HEK293 (cell line): Measurements from ENCODE around the gene PPRC1.

Experiments used
- CTCF ChIA-PET: fragments of 350-600 bp; formaldehyde crosslinking; extraction: SDS; loops from one replicate; lab custom pipeline; 2021; ENCODE audit warnings: antibody characterized with exemption; lab: Yijun Ruan, JAX
- POLR2A ChIA-PET: fragments of 300-600 bp; formaldehyde crosslinking; extraction: SDS; loops from one replicate; lab custom pipeline; 2020; ENCODE audit warnings: antibody characterized with exemption, inconsistent platforms; lab: Yijun Ruan, JAX
- H3K27ac ChIP-seq: fragments of 200-500 bp; sonication (Bioruptor generic); 2 replicates; pipeline ENCODE4 v1.5.1; 2014; ENCODE audit warnings: low read depth, low read length, control low read depth, inconsistent platforms; ENCODE audit errors: extremely low read depth
- H3K36me3 ChIP-seq, 2 experiments: fragments of 200-500 bp in 1 of 2; sonication (Bioruptor generic) in 1 of 2; 1 replicate in 1 of 2; 2 replicates in 1 of 2; pipeline ENCODE4 v1.5.1; 2014 to 2017; ENCODE audit warnings: inconsistent platforms in 2 of 2, low read length in 2 of 2; ENCODE audit not compliant: control insufficient read depth in 2 of 2, insufficient read depth in 1 of 2
- H3K4me1 ChIP-seq: fragments of 200-500 bp; sonication (Bioruptor generic); 2 replicates; pipeline ENCODE4 v1.5.1; 2014; ENCODE audit warnings: mild to moderate bottlenecking, low read length, inconsistent platforms; ENCODE audit not compliant: control insufficient read depth, insufficient read depth
- H3K4me3 ChIP-seq: 2 replicates; pipeline ENCODE4 v1.5.1; 2011; ENCODE audit warnings: low read depth, mild to moderate bottlenecking, control low read depth, low read length, moderate library complexity
- H3K9me3 ChIP-seq: fragments of 200-500 bp; sonication (Bioruptor generic); 2 replicates; pipeline ENCODE4 v1.5.1; 2014; ENCODE audit warnings: low read depth, low read length, inconsistent platforms; ENCODE audit not compliant: control insufficient read depth, insufficient read depth
- KLF10 ChIP-seq: fragments of 450-650 bp; IDR thresholded peaks from 2 replicates; pipeline ENCODE4 v1.5.1; 2018; ENCODE audit warnings: missing biosample characterization, mild to moderate bottlenecking, missing genetic modification characterization
- ZEB2 ChIP-seq: fragments of 450-650 bp; formaldehyde crosslinking; IDR thresholded peaks from 2 replicates; pipeline ENCODE4 v1.5.1; 2016; ENCODE audit warnings: missing biosample characterization, missing genetic modification characterization
- ZNF10 ChIP-seq: fragments of 450-650 bp; formaldehyde crosslinking; IDR thresholded peaks from 2 replicates; pipeline ENCODE4 v1.5.1; 2017; ENCODE audit warnings: missing biosample characterization, missing genetic modification characterization
- ZNF394 ChIP-seq: fragments of 450-650 bp; formaldehyde crosslinking; IDR thresholded peaks from 2 replicates; pipeline ENCODE4 v1.5.1; 2016; ENCODE audit warnings: missing biosample characterization, missing genetic modification characterization, mild to moderate bottlenecking, moderate library complexity, borderline replicate concordance
- ZNF404 ChIP-seq: fragments of 450-650 bp; formaldehyde crosslinking; IDR thresholded peaks from 2 replicates; pipeline ENCODE4 v1.5.1; 2017; ENCODE audit warnings: missing biosample characterization, missing genetic modification characterization
- ZNF426 ChIP-seq: fragments of 450-650 bp; formaldehyde crosslinking; IDR thresholded peaks from 2 replicates; pipeline ENCODE4 v1.5.1; 2017; ENCODE audit warnings: missing biosample characterization, missing genetic modification characterization, mild to moderate bottlenecking, inconsistent platforms, moderate library complexity
- ZNF561 ChIP-seq: fragments of 450-650 bp; IDR thresholded peaks from 2 replicates; pipeline ENCODE4 v1.5.1; 2018; ENCODE audit warnings: missing biosample characterization, missing genetic modification characterization, borderline replicate concordance
- ZNF785 ChIP-seq: fragments of 450-650 bp; formaldehyde crosslinking; IDR thresholded peaks from 2 replicates; pipeline ENCODE4 v1.5.1; 2016; ENCODE audit warnings: missing biosample characterization, missing genetic modification characterization
- TF ChIP-seq, protein P1 (sequence below): fragments of 450-650 bp; formaldehyde crosslinking; IDR thresholded peaks from 2 replicates; pipeline ENCODE4 v1.5.1; 2016; ENCODE audit warnings: missing biosample characterization, missing genetic modification characterization
- TF ChIP-seq, protein P2 (sequence below): fragments of 450-650 bp; formaldehyde crosslinking; optimal IDR thresholded peaks from 2 replicates; pipeline ENCODE3; 2016; ENCODE audit warnings: missing biosample characterization, mild to moderate bottlenecking, missing genetic modification characterization
- TF ChIP-seq, protein P3 (sequence below): fragments of 450-650 bp; formaldehyde crosslinking; IDR thresholded peaks from 2 replicates; pipeline ENCODE4 v1.5.1; 2016; ENCODE audit warnings: missing biosample characterization, missing genetic modification characterization
- TF ChIP-seq, protein P4 (sequence below): fragments of 450-650 bp; formaldehyde crosslinking; IDR thresholded peaks from 2 replicates; pipeline ENCODE4 v1.5.1; 2016; ENCODE audit warnings: missing biosample characterization, missing genetic modification characterization, borderline replicate concordance
- TF ChIP-seq, protein P5 (sequence below): fragments of 450-650 bp; formaldehyde crosslinking; IDR thresholded peaks from 2 replicates; pipeline ENCODE4 v1.5.1; 2016; ENCODE audit warnings: missing biosample characterization, missing genetic modification characterization, low read depth
- TF ChIP-seq, protein P6 (sequence below): fragments of 450-650 bp; formaldehyde crosslinking; IDR thresholded peaks from 2 replicates; pipeline ENCODE4 v1.5.0; 2017; ENCODE audit warnings: missing biosample characterization, missing genetic modification characterization, borderline replicate concordance

Gene PPRC1

DNA sequence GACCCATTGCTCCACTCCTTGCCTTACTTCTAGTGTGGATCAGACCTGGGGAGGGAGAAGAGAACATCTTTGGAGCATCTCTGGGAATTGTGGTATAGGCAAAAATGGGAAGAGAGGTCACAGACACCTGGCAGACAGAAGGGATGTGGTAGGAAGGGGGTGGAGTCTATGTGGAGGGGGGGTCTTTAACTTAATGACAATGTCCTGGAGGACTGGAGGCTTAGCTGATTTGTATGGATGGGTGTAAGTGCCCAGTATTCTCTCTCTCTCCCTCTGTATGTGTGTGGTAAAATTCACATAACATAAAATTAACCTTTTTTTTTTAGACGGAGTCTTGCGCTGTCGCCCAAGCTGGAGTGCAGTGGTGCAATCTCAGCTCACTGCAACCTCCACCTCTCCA, 9.6 kb upstream of the PPRC1 start:
- ChIA-PET CTCF (interaction anchor here (0.6 to 3.0 kb wide), 4 partner anchors 9 to 287 kb away, joined by 3 to 11 read pairs (median 6); partner anchors contain the start of gene PPRC1), POLR2A (interaction anchor here (0.7 to 1.0 kb wide), 3 partner anchors 9 to 35 kb away, joined by 3 to 8 read pairs (median 6); partner anchors contain the start of gene PPRC1)
- Histone ChIP-seq H3K4me3 (no peak overlapping the region), H3K9me3 (no peaks in the 10 kb centered on the region), H3K27ac (no peak overlapping the region), H3K4me1 (peaks cover 16% of the 10 kb centered on the region), H3K36me3 (no peaks in the 10 kb centered on the region)
- TF ChIP-seq, protein P1, sequence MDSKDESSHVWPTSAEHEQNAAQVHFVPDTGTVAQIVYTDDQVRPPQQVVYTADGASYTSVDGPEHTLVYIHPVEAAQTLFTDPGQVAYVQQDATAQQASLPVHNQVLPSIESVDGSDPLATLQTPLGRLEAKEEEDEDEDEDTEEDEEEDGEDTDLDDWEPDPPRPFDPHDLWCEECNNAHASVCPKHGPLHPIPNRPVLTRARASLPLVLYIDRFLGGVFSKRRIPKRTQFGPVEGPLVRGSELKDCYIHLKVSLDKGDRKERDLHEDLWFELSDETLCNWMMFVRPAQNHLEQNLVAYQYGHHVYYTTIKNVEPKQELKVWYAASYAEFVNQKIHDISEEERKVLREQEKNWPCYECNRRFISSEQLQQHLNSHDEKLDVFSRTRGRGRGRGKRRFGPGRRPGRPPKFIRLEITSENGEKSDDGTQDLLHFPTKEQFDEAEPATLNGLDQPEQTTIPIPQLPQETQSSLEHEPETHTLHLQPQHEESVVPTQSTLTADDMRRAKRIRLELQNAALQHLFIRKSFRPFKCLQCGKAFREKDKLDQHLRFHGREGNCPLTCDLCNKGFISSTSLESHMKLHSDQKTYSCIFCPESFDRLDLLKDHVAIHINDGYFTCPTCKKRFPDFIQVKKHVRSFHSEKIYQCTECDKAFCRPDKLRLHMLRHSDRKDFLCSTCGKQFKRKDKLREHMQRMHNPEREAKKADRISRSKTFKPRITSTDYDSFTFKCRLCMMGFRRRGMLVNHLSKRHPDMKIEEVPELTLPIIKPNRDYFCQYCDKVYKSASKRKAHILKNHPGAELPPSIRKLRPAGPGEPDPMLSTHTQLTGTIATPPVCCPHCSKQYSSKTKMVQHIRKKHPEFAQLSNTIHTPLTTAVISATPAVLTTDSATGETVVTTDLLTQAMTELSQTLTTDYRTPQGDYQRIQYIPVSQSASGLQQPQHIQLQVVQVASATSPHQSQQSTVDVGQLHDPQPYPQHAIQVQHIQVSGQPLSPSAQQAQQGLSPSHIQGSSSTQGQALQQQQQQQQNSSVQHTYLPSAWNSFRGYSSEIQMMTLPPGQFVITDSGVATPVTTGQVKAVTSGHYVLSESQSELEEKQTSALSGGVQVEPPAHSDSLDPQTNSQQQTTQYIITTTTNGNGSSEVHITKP, result peak; percentile 86
- no peak for TF ChIP-seq ZNF394 (tag by site-specific recombination)
- TF ChIP-seq, protein P2, sequence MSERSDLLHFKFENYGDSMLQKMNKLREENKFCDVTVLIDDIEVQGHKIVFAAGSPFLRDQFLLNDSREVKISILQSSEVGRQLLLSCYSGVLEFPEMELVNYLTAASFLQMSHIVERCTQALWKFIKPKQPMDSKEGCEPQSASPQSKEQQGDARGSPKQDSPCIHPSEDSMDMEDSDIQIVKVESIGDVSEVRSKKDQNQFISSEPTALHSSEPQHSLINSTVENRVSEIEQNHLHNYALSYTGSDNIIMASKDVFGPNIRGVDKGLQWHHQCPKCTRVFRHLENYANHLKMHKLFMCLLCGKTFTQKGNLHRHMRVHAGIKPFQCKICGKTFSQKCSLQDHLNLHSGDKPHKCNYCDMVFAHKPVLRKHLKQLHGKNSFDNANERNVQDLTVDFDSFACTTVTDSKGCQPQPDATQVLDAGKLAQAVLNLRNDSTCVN (tag by site-specific recombination), result no peak

DNA sequence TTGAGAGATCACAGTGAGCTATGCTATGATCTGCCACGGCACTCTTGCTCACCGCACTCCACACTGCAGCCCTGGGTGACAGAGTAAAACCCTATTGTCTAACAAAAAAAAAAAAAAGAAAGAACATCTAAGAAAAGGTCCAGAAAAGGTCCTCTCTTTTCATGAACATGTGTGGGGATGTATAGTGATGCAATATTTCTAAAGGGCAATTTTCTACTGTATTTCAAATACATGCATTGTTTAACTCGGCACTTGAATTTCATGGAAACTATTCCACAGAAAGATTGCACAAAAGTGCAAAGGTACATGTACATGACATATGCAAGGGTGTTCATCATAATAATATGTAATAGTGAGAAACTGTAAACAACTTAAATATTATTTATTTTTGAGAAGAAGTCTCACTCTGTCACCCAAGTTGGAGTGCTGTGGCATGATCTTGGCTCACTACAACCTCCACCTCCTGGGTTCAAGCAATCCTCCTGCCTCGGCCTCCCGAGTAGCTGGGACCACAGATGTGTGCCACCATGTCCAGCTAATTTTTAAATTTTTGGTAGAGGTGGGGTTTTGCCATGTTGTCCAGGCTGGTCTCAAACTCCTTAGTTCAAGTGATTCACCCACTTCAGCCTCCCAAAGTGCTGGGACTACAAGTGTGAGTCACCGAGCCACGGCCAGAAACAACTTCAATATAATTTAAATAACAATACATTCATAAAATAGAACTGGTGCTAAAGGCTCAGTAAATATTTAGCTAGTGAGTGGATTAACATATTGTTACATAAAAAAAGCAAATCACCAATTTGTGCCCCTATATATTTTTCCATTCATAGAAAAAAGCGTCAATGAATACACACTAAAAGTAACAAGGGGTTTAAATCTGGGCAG, 1.3 kb upstream of the PPRC1 start:
- H3K36me3 ChIP-seq, result peaks cover 0 to 3% of the 10 kb centered on the region in 2 experiments; a peak in 2 of 3 replicates
- no peaks in the 10 kb centered on the region for H3K9me3 ChIP-seq
- ChIA-PET POLR2A (interaction anchor here (0.6 to 1.8 kb wide), 3 partner anchors 13 to 75 kb away, joined by 3 to 9 read pairs (median 5); no protein-coding TSS in a partner anchor), CTCF (interaction anchor here (0.7 to 2.0 kb wide), 18 partner anchors 8 to 544 kb away, joined by 3 to 11 read pairs (median 4); no protein-coding TSS in a partner anchor)
- no peak overlapping the region for H3K4me3 ChIP-seq
- H3K27ac ChIP-seq, result no peak overlapping the region
- peaks cover 18% of the 10 kb centered on the region for H3K4me1 ChIP-seq
- no peak for TF ChIP-seq ZNF426
- TF ChIP-seq, protein P3, sequence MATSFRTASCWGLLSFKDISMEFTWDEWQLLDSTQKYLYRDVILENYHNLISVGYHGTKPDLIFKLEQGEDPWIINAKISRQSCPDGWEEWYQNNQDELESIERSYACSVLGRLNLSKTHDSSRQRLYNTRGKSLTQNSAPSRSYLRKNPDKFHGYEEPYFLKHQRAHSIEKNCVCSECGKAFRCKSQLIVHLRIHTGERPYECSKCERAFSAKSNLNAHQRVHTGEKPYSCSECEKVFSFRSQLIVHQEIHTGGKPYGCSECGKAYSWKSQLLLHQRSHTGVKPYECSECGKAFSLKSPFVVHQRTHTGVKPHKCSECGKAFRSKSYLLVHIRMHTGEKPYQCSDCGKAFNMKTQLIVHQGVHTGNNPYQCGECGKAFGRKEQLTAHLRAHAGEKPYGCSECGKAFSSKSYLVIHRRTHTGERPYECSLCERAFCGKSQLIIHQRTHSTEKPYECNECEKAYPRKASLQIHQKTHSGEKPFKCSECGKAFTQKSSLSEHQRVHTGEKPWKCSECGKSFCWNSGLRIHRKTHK (tag by site-specific recombination), result no peak
- no peak for TF ChIP-seq ZEB2 (tag by site-specific recombination)
- TF ChIP-seq KLF10 (tag by site-specific recombination), result no peak
- TF ChIP-seq, protein P4, sequence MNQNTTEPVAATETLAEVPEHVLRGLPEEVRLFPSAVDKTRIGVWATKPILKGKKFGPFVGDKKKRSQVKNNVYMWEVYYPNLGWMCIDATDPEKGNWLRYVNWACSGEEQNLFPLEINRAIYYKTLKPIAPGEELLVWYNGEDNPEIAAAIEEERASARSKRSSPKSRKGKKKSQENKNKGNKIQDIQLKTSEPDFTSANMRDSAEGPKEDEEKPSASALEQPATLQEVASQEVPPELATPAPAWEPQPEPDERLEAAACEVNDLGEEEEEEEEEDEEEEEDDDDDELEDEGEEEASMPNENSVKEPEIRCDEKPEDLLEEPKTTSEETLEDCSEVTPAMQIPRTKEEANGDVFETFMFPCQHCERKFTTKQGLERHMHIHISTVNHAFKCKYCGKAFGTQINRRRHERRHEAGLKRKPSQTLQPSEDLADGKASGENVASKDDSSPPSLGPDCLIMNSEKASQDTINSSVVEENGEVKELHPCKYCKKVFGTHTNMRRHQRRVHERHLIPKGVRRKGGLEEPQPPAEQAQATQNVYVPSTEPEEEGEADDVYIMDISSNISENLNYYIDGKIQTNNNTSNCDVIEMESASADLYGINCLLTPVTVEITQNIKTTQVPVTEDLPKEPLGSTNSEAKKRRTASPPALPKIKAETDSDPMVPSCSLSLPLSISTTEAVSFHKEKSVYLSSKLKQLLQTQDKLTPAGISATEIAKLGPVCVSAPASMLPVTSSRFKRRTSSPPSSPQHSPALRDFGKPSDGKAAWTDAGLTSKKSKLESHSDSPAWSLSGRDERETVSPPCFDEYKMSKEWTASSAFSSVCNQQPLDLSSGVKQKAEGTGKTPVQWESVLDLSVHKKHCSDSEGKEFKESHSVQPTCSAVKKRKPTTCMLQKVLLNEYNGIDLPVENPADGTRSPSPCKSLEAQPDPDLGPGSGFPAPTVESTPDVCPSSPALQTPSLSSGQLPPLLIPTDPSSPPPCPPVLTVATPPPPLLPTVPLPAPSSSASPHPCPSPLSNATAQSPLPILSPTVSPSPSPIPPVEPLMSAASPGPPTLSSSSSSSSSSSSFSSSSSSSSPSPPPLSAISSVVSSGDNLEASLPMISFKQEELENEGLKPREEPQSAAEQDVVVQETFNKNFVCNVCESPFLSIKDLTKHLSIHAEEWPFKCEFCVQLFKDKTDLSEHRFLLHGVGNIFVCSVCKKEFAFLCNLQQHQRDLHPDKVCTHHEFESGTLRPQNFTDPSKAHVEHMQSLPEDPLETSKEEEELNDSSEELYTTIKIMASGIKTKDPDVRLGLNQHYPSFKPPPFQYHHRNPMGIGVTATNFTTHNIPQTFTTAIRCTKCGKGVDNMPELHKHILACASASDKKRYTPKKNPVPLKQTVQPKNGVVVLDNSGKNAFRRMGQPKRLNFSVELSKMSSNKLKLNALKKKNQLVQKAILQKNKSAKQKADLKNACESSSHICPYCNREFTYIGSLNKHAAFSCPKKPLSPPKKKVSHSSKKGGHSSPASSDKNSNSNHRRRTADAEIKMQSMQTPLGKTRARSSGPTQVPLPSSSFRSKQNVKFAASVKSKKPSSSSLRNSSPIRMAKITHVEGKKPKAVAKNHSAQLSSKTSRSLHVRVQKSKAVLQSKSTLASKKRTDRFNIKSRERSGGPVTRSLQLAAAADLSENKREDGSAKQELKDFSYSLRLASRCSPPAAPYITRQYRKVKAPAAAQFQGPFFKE, result no peak
- TF ChIP-seq, protein P5, sequence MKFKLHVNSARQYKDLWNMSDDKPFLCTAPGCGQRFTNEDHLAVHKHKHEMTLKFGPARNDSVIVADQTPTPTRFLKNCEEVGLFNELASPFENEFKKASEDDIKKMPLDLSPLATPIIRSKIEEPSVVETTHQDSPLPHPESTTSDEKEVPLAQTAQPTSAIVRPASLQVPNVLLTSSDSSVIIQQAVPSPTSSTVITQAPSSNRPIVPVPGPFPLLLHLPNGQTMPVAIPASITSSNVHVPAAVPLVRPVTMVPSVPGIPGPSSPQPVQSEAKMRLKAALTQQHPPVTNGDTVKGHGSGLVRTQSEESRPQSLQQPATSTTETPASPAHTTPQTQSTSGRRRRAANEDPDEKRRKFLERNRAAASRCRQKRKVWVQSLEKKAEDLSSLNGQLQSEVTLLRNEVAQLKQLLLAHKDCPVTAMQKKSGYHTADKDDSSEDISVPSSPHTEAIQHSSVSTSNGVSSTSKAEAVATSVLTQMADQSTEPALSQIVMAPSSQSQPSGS (tag by site-specific recombination), result no peak
- no peak for TF ChIP-seq ZNF10 (tag by site-specific recombination)
- TF ChIP-seq, protein P6, sequence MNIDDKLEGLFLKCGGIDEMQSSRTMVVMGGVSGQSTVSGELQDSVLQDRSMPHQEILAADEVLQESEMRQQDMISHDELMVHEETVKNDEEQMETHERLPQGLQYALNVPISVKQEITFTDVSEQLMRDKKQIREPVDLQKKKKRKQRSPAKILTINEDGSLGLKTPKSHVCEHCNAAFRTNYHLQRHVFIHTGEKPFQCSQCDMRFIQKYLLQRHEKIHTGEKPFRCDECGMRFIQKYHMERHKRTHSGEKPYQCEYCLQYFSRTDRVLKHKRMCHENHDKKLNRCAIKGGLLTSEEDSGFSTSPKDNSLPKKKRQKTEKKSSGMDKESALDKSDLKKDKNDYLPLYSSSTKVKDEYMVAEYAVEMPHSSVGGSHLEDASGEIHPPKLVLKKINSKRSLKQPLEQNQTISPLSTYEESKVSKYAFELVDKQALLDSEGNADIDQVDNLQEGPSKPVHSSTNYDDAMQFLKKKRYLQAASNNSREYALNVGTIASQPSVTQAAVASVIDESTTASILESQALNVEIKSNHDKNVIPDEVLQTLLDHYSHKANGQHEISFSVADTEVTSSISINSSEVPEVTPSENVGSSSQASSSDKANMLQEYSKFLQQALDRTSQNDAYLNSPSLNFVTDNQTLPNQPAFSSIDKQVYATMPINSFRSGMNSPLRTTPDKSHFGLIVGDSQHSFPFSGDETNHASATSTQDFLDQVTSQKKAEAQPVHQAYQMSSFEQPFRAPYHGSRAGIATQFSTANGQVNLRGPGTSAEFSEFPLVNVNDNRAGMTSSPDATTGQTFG, result no peak
- no peak for TF ChIP-seq ZNF785 (tag by site-specific recombination)
- no peak for TF ChIP-seq ZNF404 (tag by site-specific recombination)
- no peak for TF ChIP-seq ZNF561
